BLaER1 treated with 17β-estradiol and CSF1 and Interleukin-3, amounts not matched to agents 10 nM and 100 nM (cell line): Measurements from ENCODE around the gene KCP.

Experiments
- H3K27ac ChIP-seq, 11 experiments: shearing (Covaris generic); formaldehyde crosslinking; 2 replicates each; pipeline ENCODE4 v1.8.1; 2022
- H3K27me3 ChIP-seq, 11 experiments: shearing (Covaris generic); formaldehyde crosslinking; 2 replicates each; pipeline ENCODE4 v1.8.1; 2022
- H3K36me3 ChIP-seq, 11 experiments: shearing (Covaris generic); formaldehyde crosslinking; 2 replicates each; pipeline ENCODE4 v1.8.1; 2022
- H3K4me1 ChIP-seq, 10 experiments: shearing (Covaris generic); formaldehyde crosslinking; 2 replicates each; pipeline ENCODE4 v1.8.1; 2022
- H3K4me2 ChIP-seq, 11 experiments: shearing (Covaris generic); formaldehyde crosslinking; 2 replicates each; pipeline ENCODE4 v1.8.1; 2022
- H3K4me3 ChIP-seq, 10 experiments: shearing (Covaris generic); formaldehyde crosslinking; 2 replicates each; pipeline ENCODE4 v1.8.1; 2022
- H3K9ac ChIP-seq, 11 experiments: shearing (Covaris generic); formaldehyde crosslinking; 2 replicates each; pipeline ENCODE4 v1.8.1; 2022
- H3K9me3 ChIP-seq, 11 experiments: shearing (Covaris generic); formaldehyde crosslinking; replicated peaks in 1 of 11; 2 replicates each; pipeline ENCODE4 v1.8.1; 2022
- H4K20me1 ChIP-seq, 11 experiments: shearing (Covaris generic); formaldehyde crosslinking; 2 replicates each; pipeline ENCODE4 v1.8.1; 2022
- Cebpa-rat ChIP-seq, 11 experiments: shearing (Covaris generic); IDR thresholded peaks; 2 replicates each; pipeline ENCODE4 v1.8.1; 2022

KCP gene

DNA sequence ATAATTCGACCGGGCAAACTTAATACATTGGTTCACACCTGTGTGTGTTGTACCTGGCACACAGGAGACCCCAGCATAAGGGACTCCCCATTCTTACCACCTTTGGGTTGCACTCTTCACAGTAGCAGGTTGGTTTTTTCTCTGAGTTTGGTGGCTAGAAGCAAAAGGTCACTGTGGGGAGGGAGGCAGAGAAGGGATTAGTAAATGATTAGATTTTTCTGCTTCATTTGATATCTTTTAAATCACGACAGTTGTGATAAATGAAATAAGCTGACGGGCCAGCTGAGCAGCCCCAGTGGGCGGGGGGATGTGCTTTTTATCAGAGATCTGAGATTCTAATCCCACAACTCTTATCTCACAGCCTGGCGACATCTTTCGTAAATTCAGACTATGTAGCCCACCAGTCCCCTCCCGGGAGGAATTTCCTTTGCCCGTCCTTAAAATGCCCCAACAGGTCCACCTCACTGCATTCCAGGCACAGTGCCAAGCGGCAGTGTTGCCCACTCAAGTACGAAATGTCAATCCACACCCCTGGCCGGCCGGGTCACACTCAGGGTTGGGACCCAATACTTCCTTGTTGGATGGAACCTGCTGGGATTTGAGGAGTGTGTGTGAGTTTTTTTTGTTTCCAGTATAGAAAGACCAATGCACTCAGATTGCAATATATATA lies 10.5 kb upstream of the KCP start:
- no peak for TF ChIP-seq Cebpa-rat (IDR thresholded peaks at IDR 0.05)
- H3K36me3 ChIP-seq, result no peaks in the 10 kb centered on the region
- H3K9ac ChIP-seq, result no peak overlapping the region
- H4K20me1 ChIP-seq, result no peaks in the 10 kb centered on the region; a peak in 3 of 22 replicates
- H3K27me3 ChIP-seq, result peaks cover 12 to 43% (median 21%) of the 10 kb centered on the region in 11 experiments
- peak overlapping the region in 7 of 11 experiments; percentile 4 to 38 (median 18); a peak in 9 of 22 replicates for H3K4me2 ChIP-seq
- H3K4me3 ChIP-seq, result no peak overlapping the region
- H3K27ac ChIP-seq, result no peak overlapping the region
- H3K4me1 ChIP-seq, result peaks cover 8 to 34% (median 28%) of the 10 kb centered on the region in 10 experiments
- H3K9me3 ChIP-seq, result no peaks in the 10 kb centered on the region

DNA sequence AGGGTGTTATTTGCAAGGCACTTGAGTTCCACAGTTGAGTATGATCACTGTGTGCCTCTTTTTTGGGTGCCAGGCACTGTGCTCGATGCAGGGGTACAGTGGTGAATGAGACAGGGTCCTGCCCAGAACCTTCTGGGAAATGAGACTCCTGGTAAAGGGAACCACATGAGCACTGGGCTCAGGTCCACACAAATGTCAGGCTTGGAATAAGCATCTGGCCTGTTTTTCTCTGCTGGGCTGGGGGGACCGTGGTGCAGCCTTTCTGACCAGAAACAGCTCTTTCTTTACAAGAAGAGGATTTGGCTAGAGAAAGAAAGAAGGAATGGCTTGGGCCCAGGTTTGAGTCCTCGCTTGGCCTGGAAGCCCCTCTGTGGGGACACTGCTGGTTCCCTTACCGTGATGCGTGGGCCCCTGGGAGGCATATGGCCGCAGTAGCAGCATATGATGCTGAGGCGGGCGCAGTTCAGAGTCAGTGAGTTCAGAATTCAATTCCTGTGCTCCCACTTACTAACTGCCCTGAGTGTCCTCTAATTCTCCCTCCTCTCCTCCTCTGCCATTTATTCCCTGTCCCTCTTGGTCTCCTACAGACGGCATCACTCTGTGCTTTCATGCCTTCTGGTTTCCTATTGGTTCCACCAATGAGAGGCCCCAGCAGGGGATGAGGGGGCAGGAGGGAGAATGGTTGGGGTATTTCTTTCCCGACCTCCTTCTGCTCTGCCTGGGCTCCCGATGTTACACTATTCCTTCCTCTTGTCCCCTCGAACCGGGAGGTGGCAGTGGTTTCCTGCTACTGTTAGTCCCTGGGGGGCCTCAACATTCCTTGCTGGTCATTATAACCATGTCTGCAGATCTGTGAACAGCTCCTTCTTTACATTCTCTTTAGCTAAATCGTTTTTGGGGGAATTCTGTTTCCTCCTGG lies 9.6 kb upstream of the KCP start:
- Histone ChIP-seq H3K4me2 (peak overlapping the region in 7 of 11 experiments; percentile 4 to 38 (median 21); a peak in 9 of 22 replicates), H3K27me3 (peaks cover 21 to 52% (median 30%) of the 10 kb centered on the region in 11 experiments), H3K9ac (no peak overlapping the region), H3K36me3 (no peaks in the 10 kb centered on the region), H4K20me1 (no peaks in the 10 kb centered on the region; a peak in 3 of 22 replicates), H3K4me3 (no peak overlapping the region), H3K4me1 (peaks cover 4 to 35% (median 29%) of the 10 kb centered on the region in 10 experiments; a peak in 17 of 20 replicates), H3K27ac (no peak overlapping the region), H3K9me3 (no peaks in the 10 kb centered on the region)
- no peak for TF ChIP-seq Cebpa-rat (IDR thresholded peaks at IDR 0.05)

DNA sequence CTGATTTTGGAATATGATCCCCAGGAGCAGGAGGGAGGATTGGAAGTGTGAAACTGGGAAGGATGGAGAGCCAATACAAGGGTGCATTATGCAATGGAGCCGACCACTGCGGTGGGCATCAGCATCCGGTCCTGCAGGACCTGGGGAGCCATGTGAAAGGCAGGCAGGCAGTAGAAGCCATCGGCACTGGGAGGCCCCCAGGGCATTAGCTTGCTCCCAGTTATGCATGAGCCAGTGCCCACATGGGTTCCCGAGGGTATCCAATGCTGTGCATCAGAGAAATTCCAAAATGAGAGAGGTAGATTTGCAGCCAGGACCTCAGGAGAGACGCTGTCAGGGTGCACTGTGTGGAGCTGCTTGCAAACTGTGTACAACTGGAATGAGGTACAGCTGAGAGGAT lies 8.7 kb upstream of the KCP start:
- H3K4me2 ChIP-seq, result no peak overlapping the region
- peaks cover 8 to 37% (median 25%) of the 10 kb centered on the region in 10 experiments; a peak in 17 of 20 replicates for H3K4me1 ChIP-seq
- H3K9me3 ChIP-seq, result no peaks in the 10 kb centered on the region
- no peak overlapping the region for H3K9ac ChIP-seq
- H4K20me1 ChIP-seq, result peaks cover 0 to 5% (median 0%) of the 10 kb centered on the region in 11 experiments; a peak in 6 of 22 replicates
- peaks cover 30 to 61% (median 39%) of the 10 kb centered on the region in 11 experiments for H3K27me3 ChIP-seq
- TF ChIP-seq Cebpa-rat (IDR thresholded peaks at IDR 0.05), result no peak
- H3K36me3 ChIP-seq, result no peaks in the 10 kb centered on the region
- no peak overlapping the region for H3K4me3 ChIP-seq
- H3K27ac ChIP-seq, result no peak overlapping the region

DNA sequence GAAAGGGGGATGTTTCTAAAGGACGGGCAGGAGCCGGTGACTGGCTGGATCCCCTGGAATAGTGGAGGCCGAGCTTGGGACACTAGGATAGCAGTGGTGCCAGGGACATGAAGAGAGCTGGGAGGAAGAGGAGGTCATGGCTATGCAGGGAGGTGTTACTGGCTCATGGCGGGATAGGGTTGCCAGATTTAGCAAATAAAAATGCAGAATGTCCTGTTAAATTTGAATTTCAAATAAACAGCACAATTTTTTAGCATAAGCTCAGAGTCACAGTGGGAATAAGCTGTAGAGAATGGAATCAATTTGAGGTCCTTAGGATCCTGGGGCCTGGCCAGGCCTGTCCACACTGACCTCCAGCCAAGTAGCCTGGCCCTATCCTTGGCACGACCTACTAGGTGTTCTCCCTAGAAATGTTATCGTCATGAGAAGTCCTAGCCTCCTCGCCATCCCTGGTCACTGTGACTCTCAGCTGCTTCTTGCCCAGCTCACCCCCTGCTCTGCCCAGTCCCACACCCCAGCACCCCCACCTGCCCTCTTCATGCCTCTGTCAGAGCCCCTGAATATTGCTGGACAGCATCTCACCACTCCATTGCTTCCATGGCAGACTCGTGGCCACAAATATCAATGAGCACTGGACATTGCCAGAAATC lies 7.6 kb upstream of the KCP start:
- Histone ChIP-seq H3K27me3 (peaks cover 37 to 72% (median 49%) of the 10 kb centered on the region in 11 experiments), H3K36me3 (no peaks in the 10 kb centered on the region), H3K9ac (no peak overlapping the region), H3K27ac (no peak overlapping the region), H3K4me1 (peaks cover 0 to 30% (median 14%) of the 10 kb centered on the region in 10 experiments; a peak in 15 of 20 replicates), H3K9me3 (no peaks in the 10 kb centered on the region), H3K4me3 (no peak overlapping the region), H3K4me2 (no peak overlapping the region), H4K20me1 (peaks cover 0 to 10% (median 0%) of the 10 kb centered on the region in 11 experiments; a peak in 7 of 22 replicates)
- TF ChIP-seq Cebpa-rat (IDR thresholded peaks at IDR 0.05), result no peak

DNA sequence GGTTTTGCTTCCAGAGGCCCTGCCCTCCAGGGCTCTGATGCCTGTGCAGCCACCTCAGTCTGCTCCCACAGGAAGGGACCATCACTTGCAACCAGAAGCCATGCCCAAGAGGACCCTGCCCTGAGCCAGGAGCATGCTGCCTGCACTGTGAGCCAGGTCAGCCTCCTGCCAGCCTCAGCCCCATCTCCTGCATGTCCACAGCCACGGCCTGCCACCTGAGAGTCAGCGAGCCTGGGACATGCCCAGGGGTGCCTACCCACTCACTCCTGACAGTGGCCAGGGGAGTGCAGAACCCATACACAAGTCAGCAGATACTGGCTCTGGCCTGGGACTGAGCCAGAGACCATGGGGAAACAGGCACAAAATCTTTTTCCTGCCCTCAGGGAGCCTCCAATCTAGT lies 6.6 kb upstream of the KCP start:
- no peaks in the 10 kb centered on the region for H3K9me3 ChIP-seq
- H3K27me3 ChIP-seq, result peaks cover 37 to 78% (median 53%) of the 10 kb centered on the region in 11 experiments
- TF ChIP-seq Cebpa-rat (IDR thresholded peaks at IDR 0.05), result no peak
- no peak overlapping the region for H3K9ac ChIP-seq
- H4K20me1 ChIP-seq, result peaks cover 0 to 10% (median 0%) of the 10 kb centered on the region in 11 experiments; a peak in 7 of 22 replicates
- peaks cover 0 to 30% (median 13%) of the 10 kb centered on the region in 10 experiments; a peak in 15 of 20 replicates for H3K4me1 ChIP-seq
- H3K4me2 ChIP-seq, result no peak overlapping the region
- no peaks in the 10 kb centered on the region for H3K36me3 ChIP-seq
- no peak overlapping the region for H3K27ac ChIP-seq
- no peak overlapping the region for H3K4me3 ChIP-seq

DNA sequence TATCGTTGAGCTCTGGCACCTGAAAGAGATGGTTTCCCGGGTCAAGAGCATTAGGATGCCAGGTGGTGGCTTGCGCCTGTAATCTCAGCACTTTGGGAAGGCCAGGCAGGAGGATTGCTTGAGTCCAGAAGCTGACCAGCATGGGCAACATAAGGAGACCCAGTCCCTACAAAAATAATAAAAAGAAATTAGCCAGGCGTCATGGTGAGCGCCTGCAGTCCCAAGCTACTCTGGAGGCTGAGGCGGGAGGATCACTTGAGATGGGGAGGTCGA lies 6.1 kb upstream of the KCP start:
- TF ChIP-seq Cebpa-rat (IDR thresholded peaks at IDR 0.05), result no peak
- Histone ChIP-seq H4K20me1 (peaks cover 0 to 12% (median 0%) of the 10 kb centered on the region in 11 experiments; a peak in 6 of 22 replicates), H3K27me3 (peaks cover 37 to 84% (median 59%) of the 10 kb centered on the region in 11 experiments), H3K9me3 (no peaks in the 10 kb centered on the region), H3K4me3 (no peak overlapping the region), H3K36me3 (no peaks in the 10 kb centered on the region), H3K27ac (no peak overlapping the region), H3K9ac (no peak overlapping the region), H3K4me1 (peaks cover 3 to 29% (median 16%) of the 10 kb centered on the region in 10 experiments), H3K4me2 (no peak overlapping the region)

DNA sequence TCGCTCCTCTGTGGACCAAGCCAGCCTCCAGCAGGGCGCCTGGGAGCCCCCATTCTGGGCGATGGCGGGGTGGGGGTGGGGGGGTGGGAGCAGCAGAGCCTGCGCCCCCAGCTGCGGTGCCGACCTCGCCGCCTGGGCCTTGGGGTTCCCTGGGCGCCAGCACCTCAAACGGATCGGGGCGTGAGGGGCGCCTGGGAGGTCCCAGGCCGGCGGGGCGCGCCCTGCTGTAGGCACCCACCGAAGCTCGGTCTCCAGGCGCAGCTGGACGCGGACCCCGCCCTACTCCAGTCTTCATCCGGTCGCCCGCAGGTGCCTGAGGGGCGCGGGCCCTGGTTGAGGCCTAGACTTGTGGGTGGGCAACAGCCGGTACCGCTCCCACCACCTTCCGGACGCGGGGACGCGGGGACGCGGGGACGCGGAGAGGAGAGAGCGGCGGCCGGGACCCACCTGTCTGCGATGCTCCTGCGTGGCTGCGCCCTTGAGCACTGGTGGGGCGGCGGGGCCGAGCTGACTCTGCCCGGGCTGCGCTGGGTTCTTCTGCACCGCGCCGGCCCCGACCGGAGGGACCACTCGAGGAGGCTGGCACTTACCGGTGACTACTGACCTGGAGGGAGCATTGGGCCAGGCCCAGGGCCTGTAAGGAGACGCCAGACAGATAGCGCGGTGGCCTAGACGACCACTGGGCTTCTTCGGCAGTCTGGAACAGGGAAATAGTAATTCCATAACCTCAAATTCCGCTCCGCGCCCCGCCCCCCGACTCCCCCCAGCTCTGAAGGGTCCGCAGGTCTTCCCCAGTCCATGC lies 5.5 kb upstream of the KCP start:
- Histone ChIP-seq H3K4me1 (peaks cover 8 to 32% (median 20%) of the 10 kb centered on the region in 10 experiments), H3K27me3 (peaks cover 41 to 89% (median 64%) of the 10 kb centered on the region in 11 experiments), H3K9ac (no peak overlapping the region), H3K36me3 (no peaks in the 10 kb centered on the region), H3K27ac (no peak overlapping the region), H4K20me1 (peaks cover 0 to 17% (median 0%) of the 10 kb centered on the region in 11 experiments; a peak in 6 of 22 replicates), H3K9me3 (no peaks in the 10 kb centered on the region), H3K4me3 (no peak overlapping the region), H3K4me2 (no peak overlapping the region)
- no peak for TF ChIP-seq Cebpa-rat (IDR thresholded peaks at IDR 0.05)

DNA sequence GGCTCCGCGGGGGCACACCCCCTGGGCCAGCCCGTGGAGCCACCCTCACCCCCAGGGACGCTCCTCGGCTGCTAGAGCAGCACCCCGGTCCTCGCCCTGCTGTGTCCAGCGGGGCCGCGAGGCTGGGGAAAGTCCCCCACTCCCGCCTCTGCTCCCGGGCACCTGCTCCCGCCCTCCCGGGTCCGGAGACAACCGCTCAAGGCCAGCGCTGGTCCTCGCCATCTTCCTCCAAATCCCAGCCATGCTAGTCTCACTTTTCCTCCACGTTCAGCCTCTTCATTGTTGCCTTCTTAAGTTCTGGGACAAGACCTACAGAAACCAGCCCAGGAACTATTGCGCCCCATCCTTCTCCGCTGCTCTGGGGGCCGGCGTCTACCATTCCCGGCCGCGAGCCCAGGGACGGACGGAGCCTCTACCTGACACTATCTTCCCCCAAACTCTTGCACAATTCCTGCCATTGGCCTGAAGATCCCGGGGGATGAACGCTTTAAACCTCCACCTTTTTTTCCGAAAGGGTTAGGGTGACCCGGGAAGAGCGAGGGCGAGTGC lies 4.8 kb upstream of the KCP start:
- no peak for TF ChIP-seq Cebpa-rat (IDR thresholded peaks at IDR 0.05)
- Histone ChIP-seq H3K4me2 (peak overlapping the region in 7 of 11 experiments; percentile 13 to 70 (median 34); a peak in 7 of 22 replicates), H3K36me3 (no peaks in the 10 kb centered on the region), H3K9me3 (no peaks in the 10 kb centered on the region), H3K4me3 (0 out of 20 replicates have a peak overlapping the region, but pooled peaks of 1 of the 10 experiments have one; percentile 9), H3K9ac (no peak overlapping the region), H3K27me3 (peaks cover 48 to 91% (median 71%) of the 10 kb centered on the region in 11 experiments), H3K27ac (no peak overlapping the region), H3K4me1 (peaks cover 10 to 30% (median 23%) of the 10 kb centered on the region in 10 experiments), H4K20me1 (peaks cover 0 to 17% (median 0%) of the 10 kb centered on the region in 11 experiments; a peak in 6 of 22 replicates)
